NOMO-1 (cell line): ENCODE data around the gene PTGES3L.
"Not testable (repeated sequence)": the region's sequence is repeated elsewhere in the genome, so short reads cannot be mapped to it uniquely, and the experiment has no call there.

Experiments
- DNase-seq, 2 experiments: peaks; one replicate each; lab custom pipeline; 2025; ENCODE audit not compliant: unreplicated experiment in 2 of 2; lab: John Stamatoyannopoulos, UW

PTGES3L gene

DNA sequence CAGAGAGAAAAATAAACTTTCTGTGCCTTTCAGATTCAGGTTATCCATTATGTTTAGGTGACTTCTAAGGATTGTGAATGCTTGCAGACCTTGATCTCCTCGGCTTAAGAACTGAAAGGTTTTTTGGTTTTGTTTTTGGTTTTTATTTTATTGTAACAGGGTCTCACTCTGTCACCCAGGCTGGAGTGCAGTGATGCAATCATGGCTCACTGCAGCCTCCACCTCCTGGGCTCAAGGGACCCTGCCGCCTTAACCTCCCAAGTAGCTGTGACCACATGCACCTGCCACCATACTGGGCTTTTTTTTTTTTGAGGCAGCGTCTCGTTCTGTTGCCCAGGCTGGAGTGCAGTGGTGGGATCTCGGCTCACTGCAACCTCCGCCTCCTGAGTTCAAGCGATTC is 56.4 kb downstream of the PTGES3L start:
- not testable (repeated sequence) for DNase-seq

GRCh38 chr17:42922294-42922693 is 57.6 kb downstream of the PTGES3L start:
- no peak for DNase-seq

DNA sequence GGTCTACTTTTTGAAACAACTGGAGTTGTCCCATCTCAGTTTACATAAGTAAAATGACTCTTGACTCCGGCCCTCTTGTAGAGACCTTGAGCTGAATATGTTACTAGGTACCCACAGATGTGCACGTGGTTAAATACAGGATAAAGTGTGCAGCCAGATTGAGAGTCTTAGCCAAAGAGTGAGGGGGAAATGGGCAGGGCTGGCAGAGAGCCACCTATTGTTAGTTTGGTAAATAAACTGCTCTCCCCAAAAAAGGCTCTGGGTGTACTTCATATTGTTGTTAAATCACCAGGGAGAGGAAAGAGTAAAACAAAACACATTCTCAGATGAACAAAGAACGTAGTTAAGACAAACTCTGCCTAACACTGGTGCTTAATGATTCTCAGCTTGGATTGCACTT is 59.0 kb downstream of the PTGES3L start:
- no peak for DNase-seq

GRCh38 chr17:42920106-42920900 is 59.6 kb downstream of the PTGES3L start:
- DNase-seq: no peak

- not testable (repeated sequence) for DNase-seq
Measured at GRCh38 chr17:42919522-42920077, 60.3 kb downstream of the PTGES3L start.

- no peak for DNase-seq
Measured at GRCh38 chr17:42918902-42919521, 60.9 kb downstream of the PTGES3L start.
